Fibroblast of skin of abdomen (primary cell): ENCODE measurements around the gene PLXNA1.

ENCODE experiments used
- DNase-seq: peaks from one replicate; pipeline ENCODE4 v3.0.0-alpha.2; 2013

Gene PLXNA1

GRCh38 chr3:126988451-126989021 is 5.6 kb downstream of the PLXNA1 start:
- no peak for DNase-seq

- no peak for DNase-seq
Observed at GRCh38 chr3:126989316-126990023, 6.6 kb downstream of the PLXNA1 start.

- DNase-seq, result no peak
Observed at GRCh38 chr3:126990024-126990700, 7.2 kb downstream of the PLXNA1 start.

- DNase-seq, result no peak
Observed at GRCh38 chr3:126990890-126991289, 8.0 kb downstream of the PLXNA1 start.

GRCh38 chr3:126991366-126992200 is 8.7 kb downstream of the PLXNA1 start:
- DNase-seq, result no peak

- no peak for DNase-seq
Observed at GRCh38 chr3:126992216-126992615, 9.3 kb downstream of the PLXNA1 start.

- no peak for DNase-seq
Observed at GRCh38 chr3:126992776-126993175, 9.9 kb downstream of the PLXNA1 start.

- DNase-seq, result no peak
Observed at GRCh38 chr3:126993436-126993835, 10.5 kb downstream of the PLXNA1 start.

GRCh38 chr3:126994661-126995245 is 11.8 kb downstream of the PLXNA1 start:
- DNase-seq, result no peak

- DNase-seq, result no peak
Observed at GRCh38 chr3:126995254-126995780, 12.4 kb downstream of the PLXNA1 start.

- no peak for DNase-seq
Observed at GRCh38 chr3:126995926-126996512, 13.1 kb downstream of the PLXNA1 start.

- no peak for DNase-seq
Observed at GRCh38 chr3:126996905-126997304, 14.0 kb downstream of the PLXNA1 start.

GRCh38 chr3:126997455-126998038 is 14.6 kb downstream of the PLXNA1 start:
- no peak for DNase-seq

GRCh38 chr3:126998320-126998719 is 15.4 kb downstream of the PLXNA1 start:
- no peak for DNase-seq

- no peak for DNase-seq
Observed at GRCh38 chr3:126998728-126999127, 15.8 kb downstream of the PLXNA1 start.

- no peak for DNase-seq
Observed at GRCh38 chr3:126999383-126999782, 16.5 kb downstream of the PLXNA1 start.

GRCh38 chr3:127000119-127000518 is 17.2 kb downstream of the PLXNA1 start:
- no peak for DNase-seq

- no peak for DNase-seq
Observed at GRCh38 chr3:127000761-127001160, 17.8 kb downstream of the PLXNA1 start.

- DNase-seq, result no peak
Observed at GRCh38 chr3:127001486-127002194, 18.7 kb downstream of the PLXNA1 start.

GRCh38 chr3:127002195-127003174 is 19.6 kb downstream of the PLXNA1 start:
- peak; percentile 95 for DNase-seq
